GM23338 (cell line): Measurements from ENCODE around the gene DGLUCY. TPM values are rescaled to one million over a fixed set of nuclear protein-coding genes. Genes with fewer than 3 reads are reported as not detected.
A peak's percentile ranks its signal among the peaks of the same experiment; 100 is the strongest.

Experiments
- ATAC-seq: fragments of 200-7000 bp; cut with Tn5 transposase; 3 replicates; pipeline ENCODE4 v1.9.1; 2020
- DNase-seq: peaks from one replicate; pipeline ENCODE4 v3.0.0-alpha.2; 2015; ENCODE audit warnings: low spot score
- H2AFZ ChIP-seq: fragments of 200-600 bp; sonication (generic); 2 replicates; pipeline ENCODE4 v1.8.0; 2016; ENCODE audit warnings: antibody characterized with exemption, mild to moderate bottlenecking, moderate library complexity
- H3F3A ChIP-seq: fragments of 200-600 bp; sonication (generic); replicated peaks from 2 replicates; pipeline ENCODE4 v1.8.0; 2017; ENCODE audit warnings: antibody characterized with exemption, mixed run types, low read depth
- H3K27ac ChIP-seq: fragments of 200-600 bp; sonication (generic); 2 replicates; pipeline ENCODE4 v1.6.1; 2016; ENCODE audit warnings: low read depth
- H3K27me3 ChIP-seq: fragments of 200-600 bp; sonication (generic); 2 replicates; pipeline ENCODE4 v1.8.0; 2016; ENCODE audit warnings: mild to moderate bottlenecking, mixed run types, moderate library complexity; ENCODE audit not compliant: insufficient read depth
- H3K36me3 ChIP-seq: fragments of 200-600 bp; sonication (generic); 2 replicates; pipeline ENCODE4 v1.8.0; 2016; ENCODE audit warnings: mild to moderate bottlenecking; ENCODE audit not compliant: insufficient read depth
- H3K4me1 ChIP-seq: fragments of 200-600 bp; sonication (generic); 2 replicates; pipeline ENCODE4 v1.8.0; 2016; ENCODE audit warnings: mild to moderate bottlenecking, moderate library complexity; ENCODE audit not compliant: insufficient read depth
- H3K4me2 ChIP-seq: fragments of 200-600 bp; sonication (generic); 2 replicates; pipeline ENCODE4 v1.7.1; 2017; ENCODE audit warnings: mixed run types
- H3K4me3 ChIP-seq: fragments of 200-600 bp; sonication (generic); 2 replicates; pipeline ENCODE4 v1.6.1; 2016; ENCODE audit warnings: mixed run types
- H3K79me2 ChIP-seq: fragments of 200-600 bp; sonication (generic); replicated peaks from 2 replicates; pipeline ENCODE4 v1.8.0; 2017; ENCODE audit warnings: mild to moderate bottlenecking; ENCODE audit not compliant: insufficient read depth
- H3K9me2 ChIP-seq: fragments of 200-600 bp; sonication (generic); 2 replicates; pipeline ENCODE4 v1.8.0; 2017; ENCODE audit not compliant: insufficient read depth
- H4K20me1 ChIP-seq: fragments of 200-600 bp; sonication (generic); replicated peaks from 2 replicates; pipeline ENCODE4 v1.8.0; 2017; ENCODE audit warnings: mild to moderate bottlenecking; ENCODE audit not compliant: insufficient read depth
- H3K27ac Mint-ChIP-seq: 2 replicates; pipeline ENCODE4 v1.8.0; 2020; ENCODE audit warnings: inconsistent platforms, mild to moderate bottlenecking, moderate library complexity, mixed read lengths
- H3K27me3 Mint-ChIP-seq: 3 replicates; pipeline ENCODE4 v1.8.0; 2022; ENCODE audit warnings: low read depth, mild to moderate bottlenecking, moderate library complexity, mixed read lengths, inconsistent platforms; ENCODE audit not compliant: insufficient read depth, poor library complexity
- H3K36me3 Mint-ChIP-seq: 3 replicates; pipeline ENCODE4 v1.8.0; 2021; ENCODE audit warnings: low read depth, mild to moderate bottlenecking, inconsistent platforms, moderate library complexity, mixed read lengths
- H3K4me1 Mint-ChIP-seq: 3 replicates; pipeline ENCODE4 v1.8.0; 2020; ENCODE audit warnings: mild to moderate bottlenecking, inconsistent platforms, mixed read lengths
- H3K4me3 Mint-ChIP-seq: 3 replicates; pipeline ENCODE4 v1.8.0; 2021; ENCODE audit warnings: moderate library complexity, mild to moderate bottlenecking, inconsistent platforms, mixed read lengths
- H3K9me3 Mint-ChIP-seq: 3 replicates; pipeline ENCODE4 v1.8.0; 2020; ENCODE audit warnings: moderate library complexity, mild to moderate bottlenecking, inconsistent platforms, mixed read lengths
- CREB1 ChIP-seq: fragments of 250-450 bp; sonication (Bioruptor Pico); IDR thresholded peaks from 2 replicates; pipeline ENCODE4 v1.5.0; 2020; ENCODE audit warnings: low read depth, mild to moderate bottlenecking, moderate library complexity
- EZH2 ChIP-seq: fragments of 200-600 bp; sonication (generic); IDR thresholded peaks from one replicate; pipeline ENCODE4 v1.8.0; 2017; ENCODE audit warnings: antibody characterized with exemption, mild to moderate bottlenecking, low read depth; ENCODE audit not compliant: unreplicated experiment
- EZH2phosphoT487 ChIP-seq: fragments of 200-600 bp; sonication (generic); IDR thresholded peaks from one replicate; pipeline ENCODE4 v1.8.1; 2018; ENCODE audit warnings: antibody characterized with exemption; ENCODE audit not compliant: unreplicated experiment
- JUNB ChIP-seq: IDR thresholded peaks from one replicate; pipeline ENCODE4 v1.6.1; 2016; ENCODE audit warnings: antibody characterized with exemption; ENCODE audit not compliant: unreplicated experiment
- NANOG ChIP-seq: IDR thresholded peaks from 2 replicates; pipeline ENCODE4 v1.6.1; 2016; ENCODE audit warnings: antibody characterized with exemption, borderline replicate concordance
- POLR2AphosphoS5 ChIP-seq: IDR thresholded peaks from 2 replicates; pipeline ENCODE4 v1.6.1; 2016; ENCODE audit warnings: antibody characterized with exemption, low read depth
- REST ChIP-seq: IDR thresholded peaks from one replicate; pipeline ENCODE4 v1.6.1; 2018; ENCODE audit warnings: antibody characterized with exemption; ENCODE audit not compliant: unreplicated experiment
- STAT1 ChIP-seq: IDR thresholded peaks from one replicate; pipeline ENCODE4 v1.6.1; 2016; ENCODE audit warnings: antibody characterized with exemption; ENCODE audit not compliant: unreplicated experiment
- ZNF114 ChIP-seq: fragments of 250-450 bp; sonication (Bioruptor Pico); IDR thresholded peaks from 2 replicates; pipeline ENCODE4 v1.5.0; 2020; ENCODE audit warnings: mild to moderate bottlenecking, moderate library complexity
- ZNF331 ChIP-seq: fragments of 250-450 bp; sonication (Bioruptor Pico); IDR thresholded peaks from 2 replicates; pipeline ENCODE4 v1.5.0; 2020; ENCODE audit warnings: low read depth, mild to moderate bottlenecking, moderate library complexity
- ZNF462 ChIP-seq: fragments of 250-450 bp; sonication (Bioruptor Pico); IDR thresholded peaks from 2 replicates; pipeline ENCODE4 v1.5.0; 2020; ENCODE audit warnings: mild to moderate bottlenecking, moderate library complexity
- polyA plus RNA-seq: library from polyadenylated mRNA; unstranded; fragments of >200 nt; fragmentation: Nextera tagmentation; extraction: Ambion mirVana; gene quantifications from 2 replicates; pipeline ENCODE4 v1.2.1, GENCODE V29; 2016
- total RNA-seq: library from RNA; depleted of rRNA; stranded (reverse); fragments of >200 nt; shearing (Covaris generic); gene quantifications from 2 replicates; pipeline ENCODE4 v1.2.3, GENCODE V29; 2014
- TF ChIP-seq, protein P1 (sequence below): IDR thresholded peaks from 2 replicates; pipeline ENCODE4 v1.6.1; 2016; ENCODE audit warnings: antibody characterized with exemption
- TF ChIP-seq, protein P2 (sequence below), 2 experiments: fragments of 200-600 bp in 1 of 2; sonication (generic) in 1 of 2; conservative IDR thresholded peaks; 2 replicates each; pipeline versions ENCODE4 v1.5.1 to v1.6.1; 2016 to 2017; ENCODE audit warnings: antibody characterized with exemption in 2 of 2, low read depth in 2 of 2, mild to moderate bottlenecking in 2 of 2, moderate library complexity in 1 of 2

The DGLUCY gene
- total and polyA plus RNA-seq, 2 experiments from 2014 or later = 14.6 to 31.6 TPM

- no peak for DNase-seq
- no peaks in the 10 kb centered on the region for H4K20me1 ChIP-seq
- Mint-ChIP-seq H3K36me3 (no peaks in the 10 kb centered on the region; the same call in 2 of the 3 replicates), H3K27me3 (peaks cover 4% of the 10 kb centered on the region), H3K27ac (no peak overlapping the region), H3K4me1 (peaks cover 14% of the 10 kb centered on the region), H3K4me3 (no peak overlapping the region), H3K9me3 (no peaks in the 10 kb centered on the region)
- H3K4me2 ChIP-seq = no peak overlapping the region
- H3F3A ChIP-seq = no peaks in the 10 kb centered on the region
- no peak overlapping the region for H3K4me3 ChIP-seq
- TF ChIP-seq EZH2phosphoT487 (no peak), JUNB (no peak), NANOG (no peak), POLR2AphosphoS5 (no peak), REST (no peak), ZNF331 (CRISPR knock-in tag) (no peak), EZH2 (no peak), CREB1 (CRISPR knock-in tag) (no peak), ZNF462 (CRISPR knock-in tag) (no peak), ZNF114 (CRISPR knock-in tag) (no peak), STAT1 (no peak)
- TF ChIP-seq, protein P1, sequence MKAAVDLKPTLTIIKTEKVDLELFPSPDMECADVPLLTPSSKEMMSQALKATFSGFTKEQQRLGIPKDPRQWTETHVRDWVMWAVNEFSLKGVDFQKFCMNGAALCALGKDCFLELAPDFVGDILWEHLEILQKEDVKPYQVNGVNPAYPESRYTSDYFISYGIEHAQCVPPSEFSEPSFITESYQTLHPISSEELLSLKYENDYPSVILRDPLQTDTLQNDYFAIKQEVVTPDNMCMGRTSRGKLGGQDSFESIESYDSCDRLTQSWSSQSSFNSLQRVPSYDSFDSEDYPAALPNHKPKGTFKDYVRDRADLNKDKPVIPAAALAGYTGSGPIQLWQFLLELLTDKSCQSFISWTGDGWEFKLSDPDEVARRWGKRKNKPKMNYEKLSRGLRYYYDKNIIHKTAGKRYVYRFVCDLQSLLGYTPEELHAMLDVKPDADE = no peak
- TF ChIP-seq, protein P2, sequence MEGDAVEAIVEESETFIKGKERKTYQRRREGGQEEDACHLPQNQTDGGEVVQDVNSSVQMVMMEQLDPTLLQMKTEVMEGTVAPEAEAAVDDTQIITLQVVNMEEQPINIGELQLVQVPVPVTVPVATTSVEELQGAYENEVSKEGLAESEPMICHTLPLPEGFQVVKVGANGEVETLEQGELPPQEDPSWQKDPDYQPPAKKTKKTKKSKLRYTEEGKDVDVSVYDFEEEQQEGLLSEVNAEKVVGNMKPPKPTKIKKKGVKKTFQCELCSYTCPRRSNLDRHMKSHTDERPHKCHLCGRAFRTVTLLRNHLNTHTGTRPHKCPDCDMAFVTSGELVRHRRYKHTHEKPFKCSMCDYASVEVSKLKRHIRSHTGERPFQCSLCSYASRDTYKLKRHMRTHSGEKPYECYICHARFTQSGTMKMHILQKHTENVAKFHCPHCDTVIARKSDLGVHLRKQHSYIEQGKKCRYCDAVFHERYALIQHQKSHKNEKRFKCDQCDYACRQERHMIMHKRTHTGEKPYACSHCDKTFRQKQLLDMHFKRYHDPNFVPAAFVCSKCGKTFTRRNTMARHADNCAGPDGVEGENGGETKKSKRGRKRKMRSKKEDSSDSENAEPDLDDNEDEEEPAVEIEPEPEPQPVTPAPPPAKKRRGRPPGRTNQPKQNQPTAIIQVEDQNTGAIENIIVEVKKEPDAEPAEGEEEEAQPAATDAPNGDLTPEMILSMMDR (conservative IDR thresholded peaks at IDR 0.05; ENCODE audit: low read depth in 2 of 2) = no peak
- H3K27me3 ChIP-seq = no peaks in the 10 kb centered on the region
- H3K79me2 ChIP-seq = no peaks in the 10 kb centered on the region
- 0 out of 2 replicates have a peak overlapping the region, but pooled peaks have one; percentile 63 for H2AFZ ChIP-seq
- H3K4me1 ChIP-seq = 0 out of 2 replicates have a peak, but pooled peaks cover 3% of the 10 kb centered on the region
- no peaks in the 10 kb centered on the region for H3K36me3 ChIP-seq
- H3K27ac ChIP-seq = no peak overlapping the region
- H3K9me2 ChIP-seq = no peaks in the 10 kb centered on the region
- ATAC-seq = peak; percentile 45; the same call in 2 of the 3 replicates
Measured at GRCh38 chr14:91245029-91245428, 131.2 kb downstream of the DGLUCY start.
